ENCODE measurements around the gene NNT.

GRCh38 chr5:43581398-43581797 is 21.6 kb upstream of the NNT start:
- TF ChIP-seq CTCF (IDR thresholded peaks at IDR 0.05) (no peak), POLR2A (IDR thresholded peaks at IDR 0.05) (no peak), POLR2AphosphoS5 (IDR thresholded peaks at IDR 0.05) (no peak)
